GM18508 (cell line): ENCODE measurements around the gene TMEM123.

Experiments used
- ATAC-seq: cut with Tn5 transposase; IDR thresholded peaks from one replicate; pipeline ENCODE4 v1.9.1; 2021; ENCODE audit warnings: moderate number of reproducible peaks; ENCODE audit not compliant: insufficient read depth, unreplicated experiment

TMEM123 gene, protein sequence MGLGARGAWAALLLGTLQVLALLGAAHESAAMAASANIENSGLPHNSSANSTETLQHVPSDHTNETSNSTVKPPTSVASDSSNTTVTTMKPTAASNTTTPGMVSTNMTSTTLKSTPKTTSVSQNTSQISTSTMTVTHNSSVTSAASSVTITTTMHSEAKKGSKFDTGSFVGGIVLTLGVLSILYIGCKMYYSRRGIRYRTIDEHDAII

GRCh38 chr11:102452461-102453301 is at the start of gene TMEM123:
Gene TMEM123 (minus strand): TSS chr11:102452765. CDS start chr11:102452623, 142 bp downstream.
- ATAC-seq = peak; percentile 26

- ATAC-seq = no peak
Observed at GRCh38 chr11:102500829-102501228, 48.3 kb upstream of the TMEM123 start.

- no peak for ATAC-seq
Observed at GRCh38 chr11:102499931-102500330, 47.4 kb upstream of the TMEM123 start.

DNA sequence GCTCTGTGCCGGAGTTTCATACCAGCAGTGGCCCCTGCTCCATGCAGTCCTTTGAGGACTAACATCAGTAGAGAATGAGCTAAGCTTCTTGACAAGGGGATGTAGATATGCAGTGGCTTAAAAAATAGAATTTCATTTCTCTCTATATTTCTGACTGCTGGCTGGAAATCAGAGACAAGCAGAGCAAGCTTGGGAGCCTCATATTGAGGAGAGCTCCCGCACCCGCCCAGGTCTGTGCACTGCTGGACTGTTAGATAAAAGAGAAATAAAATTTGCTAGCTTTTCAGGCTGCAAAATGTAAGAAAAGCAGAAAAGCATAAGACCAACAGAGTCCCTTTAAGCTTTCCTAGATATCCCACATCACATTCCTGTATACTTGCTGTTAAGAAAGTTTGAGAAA is 46.6 kb upstream of the TMEM123 start:
- ATAC-seq = no peak

GRCh38 chr11:102497061-102497460 is 44.5 kb upstream of the TMEM123 start:
- no peak for ATAC-seq

DNA sequence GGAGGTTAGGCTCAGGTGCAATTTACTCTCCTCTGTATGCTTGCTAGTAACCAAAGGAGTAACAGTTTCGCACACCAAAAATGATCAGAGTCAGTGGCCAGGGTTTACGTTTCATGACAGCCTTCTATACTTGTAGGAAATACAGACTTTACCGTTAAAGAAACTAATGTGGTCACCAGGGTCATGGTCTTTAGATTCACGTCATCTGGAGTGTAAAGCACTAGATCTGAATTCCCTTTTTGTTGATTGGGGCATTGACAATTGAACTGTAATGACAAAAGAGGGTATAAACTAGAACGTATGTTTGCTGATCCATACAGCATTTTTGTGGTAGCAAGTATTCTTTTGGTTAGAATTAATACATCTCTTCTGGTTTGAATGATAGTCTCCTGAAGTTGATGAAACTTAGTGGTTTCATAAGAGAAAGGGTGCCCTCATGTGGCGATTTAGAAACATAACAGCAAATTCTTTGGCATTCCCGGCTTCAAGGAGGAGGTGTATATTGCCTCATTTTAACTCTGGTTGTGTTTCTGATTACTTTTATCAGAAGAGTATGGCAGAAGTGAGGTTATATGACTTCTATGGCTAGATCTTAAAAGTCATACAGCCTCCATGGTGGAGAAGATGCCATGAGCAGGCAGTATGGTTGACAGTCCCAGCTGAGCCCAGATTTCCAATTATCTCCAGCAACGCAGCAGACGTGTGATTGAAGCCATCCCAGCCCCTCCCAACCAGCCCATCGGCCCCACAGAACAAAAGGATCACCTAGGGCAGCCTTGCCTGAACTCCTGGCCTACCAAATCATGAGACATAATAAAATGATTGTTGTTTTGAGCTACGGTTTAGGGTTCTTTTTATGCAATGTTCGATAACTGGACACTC is 42.8 kb upstream of the TMEM123 start:
- ATAC-seq = peak; percentile 90

GRCh38 chr11:102494216-102494615 is 41.7 kb upstream of the TMEM123 start:
- ATAC-seq = no peak

DNA sequence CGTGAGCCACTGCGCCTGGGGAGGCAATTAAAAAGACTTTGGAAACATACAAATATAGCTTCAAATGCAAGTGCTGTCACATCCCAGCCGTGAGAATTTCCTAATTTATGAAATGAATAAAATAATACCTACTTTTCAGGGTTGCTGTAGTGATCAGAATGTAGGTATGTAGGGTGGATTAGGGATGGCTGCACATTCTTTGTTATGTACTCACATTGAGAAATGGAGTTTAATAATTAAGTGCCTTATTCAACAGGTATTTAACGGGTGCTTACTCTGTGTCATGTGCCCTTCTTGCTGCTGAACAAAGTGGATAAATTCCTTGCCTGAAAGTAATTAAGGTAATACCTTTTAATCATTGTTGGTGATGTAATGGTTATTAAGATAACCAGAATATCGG is 41.0 kb upstream of the TMEM123 start:
- no peak for ATAC-seq

- no peak for ATAC-seq
Observed at GRCh38 chr11:102491969-102492368, 39.4 kb upstream of the TMEM123 start.

DNA sequence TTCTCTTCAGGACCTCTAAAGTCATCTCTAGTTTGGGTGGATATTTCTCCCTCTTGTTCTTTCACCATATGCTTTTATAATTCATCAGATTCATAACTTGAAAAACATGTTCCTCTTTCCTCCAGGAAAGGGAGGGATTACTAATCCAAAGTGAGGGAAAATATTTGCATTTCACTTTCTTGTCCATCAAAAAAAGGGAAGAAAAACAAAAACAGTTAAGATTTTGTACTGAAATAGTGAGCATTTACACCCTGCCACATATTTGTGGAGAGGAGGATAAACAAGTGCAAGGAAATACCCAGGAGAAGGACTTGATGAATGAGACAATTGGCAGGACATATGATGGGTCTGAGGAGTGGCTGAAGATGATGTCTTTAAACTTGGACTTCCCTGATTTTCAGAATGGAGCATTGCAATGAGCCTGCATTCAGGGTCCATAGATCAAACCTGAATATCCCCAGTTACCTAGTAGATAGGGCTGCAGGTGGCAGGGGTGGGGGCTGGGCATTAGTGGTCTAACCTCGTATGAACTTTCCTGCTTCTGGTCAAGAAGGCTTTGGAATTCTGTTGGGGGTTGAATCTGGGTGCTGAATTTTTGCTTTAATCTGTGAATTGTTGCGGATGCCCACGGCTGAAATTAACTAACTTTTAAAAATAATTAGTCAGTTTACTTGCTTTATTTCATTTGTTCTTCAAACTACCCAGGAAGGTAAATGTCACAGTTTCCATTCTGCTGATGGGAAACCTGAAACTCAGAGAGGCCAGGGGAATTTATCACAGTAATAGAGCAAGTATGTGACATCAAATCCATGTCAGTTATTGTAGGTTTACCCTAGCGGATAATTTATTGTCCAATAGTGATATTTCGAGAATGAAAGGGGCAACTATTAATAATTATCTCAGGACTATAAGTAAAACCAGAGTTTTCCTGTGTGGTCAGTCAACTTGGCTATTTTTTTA is 36.9 kb upstream of the TMEM123 start:
- ATAC-seq = no peak

DNA sequence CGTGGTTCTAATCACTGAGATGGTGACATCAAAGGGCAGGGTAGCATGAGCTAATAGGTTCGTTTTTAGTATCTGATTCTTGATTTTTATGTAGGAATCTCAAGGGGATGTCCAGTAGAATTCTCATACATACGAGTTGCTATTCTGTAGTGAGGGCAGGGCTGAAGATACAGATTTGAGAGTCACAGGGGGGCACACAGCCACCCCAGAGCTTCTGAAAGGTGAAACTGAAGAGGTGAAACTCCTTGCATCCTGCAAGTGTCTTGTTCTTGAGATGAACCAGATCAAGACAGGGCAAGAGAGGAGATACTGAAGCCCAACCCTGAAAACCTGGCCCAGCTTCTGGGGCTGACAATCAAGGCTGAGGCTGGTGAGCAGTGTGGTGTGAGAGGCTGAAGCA is 35.6 kb upstream of the TMEM123 start:
- ATAC-seq = peak; percentile 73

- no peak for ATAC-seq
Observed at GRCh38 chr11:102487214-102487613, 34.6 kb upstream of the TMEM123 start.

GRCh38 chr11:102486584-102486983 is 34.0 kb upstream of the TMEM123 start:
- no peak for ATAC-seq

- ATAC-seq = no peak
Observed at GRCh38 chr11:102485095-102485722, 32.6 kb upstream of the TMEM123 start.

GRCh38 chr11:102482433-102482832 is 29.9 kb upstream of the TMEM123 start:
- no peak for ATAC-seq

DNA sequence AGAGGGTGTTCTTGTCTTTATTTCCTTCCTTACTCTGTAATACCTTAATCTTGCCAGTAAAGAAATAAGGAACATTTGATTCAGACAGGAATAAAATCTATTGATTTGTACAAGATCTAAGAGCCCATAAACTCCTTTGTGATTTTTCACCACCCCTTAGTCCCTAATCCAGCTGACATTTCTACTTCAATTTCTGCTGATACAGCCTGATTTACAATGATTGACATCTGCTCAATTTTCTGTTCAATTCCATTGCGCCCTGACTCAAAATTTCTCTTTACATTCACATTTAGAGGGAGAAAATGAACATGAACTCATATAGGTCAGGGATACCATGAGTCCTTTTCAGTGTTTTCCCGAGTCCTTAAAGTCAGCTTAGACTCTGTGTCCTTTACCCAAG is 27.2 kb upstream of the TMEM123 start:
- ATAC-seq = no peak

- no peak for ATAC-seq
Observed at GRCh38 chr11:102478673-102479299, 26.2 kb upstream of the TMEM123 start.

DNA sequence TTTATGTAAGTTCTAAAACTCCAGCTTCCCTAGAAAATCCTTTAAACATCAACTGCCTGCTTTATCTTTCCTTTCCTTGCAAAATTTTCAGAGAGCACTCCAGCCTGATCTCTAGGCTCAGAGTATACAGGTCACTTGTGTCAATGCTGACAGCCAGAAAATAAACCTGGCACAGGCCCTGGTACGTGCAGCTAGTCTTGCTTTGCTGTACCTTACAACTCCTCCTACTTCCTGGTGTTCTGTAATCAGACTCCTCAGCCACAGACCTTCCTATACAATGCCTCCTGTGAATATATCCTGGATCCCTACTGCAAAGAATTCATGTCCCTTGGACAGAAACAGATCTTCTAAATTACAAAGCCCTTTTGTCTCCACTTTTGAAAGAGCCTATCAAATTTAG is 24.2 kb upstream of the TMEM123 start:
- ATAC-seq = peak; percentile 36

DNA sequence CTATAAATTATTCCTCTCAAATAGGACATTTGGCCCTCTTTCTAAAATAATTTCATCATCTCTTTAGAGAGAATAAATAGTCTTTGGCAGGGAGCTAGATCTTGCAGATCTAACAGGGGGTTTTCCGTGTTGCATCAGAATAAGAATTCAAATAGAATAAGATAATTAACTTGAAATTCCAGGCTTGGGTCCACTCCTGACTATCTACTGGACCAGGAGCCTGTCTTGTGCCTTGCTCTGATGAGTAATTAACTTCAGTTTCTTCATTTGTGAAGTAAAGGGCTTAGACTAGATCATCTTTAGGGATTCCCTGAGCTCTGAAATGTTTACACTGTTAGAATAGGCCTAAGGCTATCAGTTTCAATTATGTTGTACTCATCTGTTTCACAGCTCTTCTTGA is 23.5 kb upstream of the TMEM123 start:
- ATAC-seq = no peak
